CD4-positive, alpha-beta T cell (primary cell): ENCODE data around the gene PPP1R9B. TPM values are rescaled to one million over a fixed set of nuclear protein-coding genes. Genes with fewer than 3 reads are reported as not detected.

ENCODE experiments used
- ATAC-seq: fragments of 200-7000 bp; cut with Tn5 transposase; one replicate; pipeline ENCODE4 v1.10.0; 2022; ENCODE audit warnings: mild to moderate bottlenecking; ENCODE audit not compliant: poor library complexity
- CTCF ChIA-PET: fragments of 350-600 bp; sonication (Branson Sonifier 250); formaldehyde crosslinking; loops from one replicate; lab custom pipeline; 2021; ENCODE audit warnings: antibody characterized with exemption, inconsistent platforms; lab: Charles Lee
- POLR2A ChIA-PET: fragments of 350-600 bp; sonication (Branson Sonifier 250); formaldehyde crosslinking; loops from one replicate; lab custom pipeline; 2021; ENCODE audit warnings: antibody characterized with exemption, inconsistent platforms; lab: Charles Lee
- DNase-seq, 14 experiments: peaks; one replicate each; pipeline ENCODE4 v3.0.0-alpha.2; 2013 to 2020; ENCODE audit warnings: mixed read lengths in 2 of 14
- H3K27ac ChIP-seq, 2 donors: one replicate each; pipeline versions ENCODE4 v1.5.1 to v1.7.0; 2013; ENCODE audit warnings: low read length in 2 of 2, low read depth in 1 of 2, mild to moderate bottlenecking in 1 of 2
- H3K27me3 ChIP-seq, 2 experiments: 1 replicate in 1 of 2; 2 replicates in 1 of 2; pipeline versions ENCODE4 v1.6.1 to v1.7.0; 2013; ENCODE audit warnings: low read length in 2 of 2, control low read depth in 1 of 2, mild to moderate bottlenecking in 1 of 2, moderate library complexity in 1 of 2; ENCODE audit not compliant: insufficient read depth in 2 of 2, control insufficient read depth in 1 of 2
- H3K36me3 ChIP-seq: one replicate; pipeline ENCODE4 v1.6.1; 2013; ENCODE audit warnings: low read length, control low read depth; ENCODE audit not compliant: insufficient read depth
- H3K4me1 ChIP-seq: one replicate; pipeline ENCODE4 v1.6.1; 2013; ENCODE audit warnings: low read length, control low read depth; ENCODE audit not compliant: insufficient read depth
- H3K4me3 ChIP-seq: one replicate; pipeline ENCODE4 v1.5.1; 2013; ENCODE audit warnings: mild to moderate bottlenecking, low read length, moderate library complexity
- H3K9me3 ChIP-seq, 2 experiments: 1 replicate in 1 of 2; 2 replicates in 1 of 2; pipeline versions ENCODE4 v1.6.1 to v1.7.0; 2013; ENCODE audit warnings: low read length in 2 of 2, mild to moderate bottlenecking in 2 of 2, control low read depth in 1 of 2, moderate library complexity in 1 of 2; ENCODE audit not compliant: control insufficient read depth in 1 of 2, insufficient read depth in 1 of 2
- H3K27ac Mint-ChIP-seq: one replicate; pipeline ENCODE4 v1.8.0; 2020; ENCODE audit warnings: mixed read lengths
- H3K27me3 Mint-ChIP-seq: one replicate; pipeline ENCODE4 v1.8.0; 2021; ENCODE audit warnings: mixed read lengths
- H3K36me3 Mint-ChIP-seq: one replicate; pipeline ENCODE4 v1.8.0; 2021; ENCODE audit warnings: low read depth, mixed read lengths
- H3K4me1 Mint-ChIP-seq: one replicate; pipeline ENCODE4 v1.8.0; 2021; ENCODE audit warnings: low read depth, mixed read lengths
- H3K4me3 Mint-ChIP-seq: one replicate; pipeline ENCODE4 v1.8.0; 2020; ENCODE audit warnings: mild to moderate bottlenecking, mixed read lengths
- H3K9me3 Mint-ChIP-seq: one replicate; pipeline ENCODE4 v1.8.0; 2020; ENCODE audit warnings: mixed read lengths
- intact Hi-C, 2 experiments: fragments of 100-400 bp; cut with DNase I in 1 of 2; cut with micrococcal nuclease in 1 of 2; formaldehyde crosslinking; loops; one replicate each; pipeline versions ENCODE4 v1.15.1 to v1.9.0; 2023 to 2025; cut with DNase I, micrococcal nuclease
- total RNA-seq, 174 experiments: library from RNA in 2 of 174; stranded (reverse) in 2 of 174; gene quantifications; one replicate each; pipeline ENCODE4 v1.2.3 and lab custom pipeline; 2021 to 2026
- TF ChIP-seq, protein P1 (sequence below): fragments of 200-600 bp; IDR thresholded peaks from one replicate; pipeline ENCODE4 v1.8.0; 2022; ENCODE audit warnings: antibody characterized with exemption, mild to moderate bottlenecking

The PPP1R9B gene
- total RNA-seq, 2 experiments from 2014 or later = 53.4 to 55.7 TPM

DNA sequence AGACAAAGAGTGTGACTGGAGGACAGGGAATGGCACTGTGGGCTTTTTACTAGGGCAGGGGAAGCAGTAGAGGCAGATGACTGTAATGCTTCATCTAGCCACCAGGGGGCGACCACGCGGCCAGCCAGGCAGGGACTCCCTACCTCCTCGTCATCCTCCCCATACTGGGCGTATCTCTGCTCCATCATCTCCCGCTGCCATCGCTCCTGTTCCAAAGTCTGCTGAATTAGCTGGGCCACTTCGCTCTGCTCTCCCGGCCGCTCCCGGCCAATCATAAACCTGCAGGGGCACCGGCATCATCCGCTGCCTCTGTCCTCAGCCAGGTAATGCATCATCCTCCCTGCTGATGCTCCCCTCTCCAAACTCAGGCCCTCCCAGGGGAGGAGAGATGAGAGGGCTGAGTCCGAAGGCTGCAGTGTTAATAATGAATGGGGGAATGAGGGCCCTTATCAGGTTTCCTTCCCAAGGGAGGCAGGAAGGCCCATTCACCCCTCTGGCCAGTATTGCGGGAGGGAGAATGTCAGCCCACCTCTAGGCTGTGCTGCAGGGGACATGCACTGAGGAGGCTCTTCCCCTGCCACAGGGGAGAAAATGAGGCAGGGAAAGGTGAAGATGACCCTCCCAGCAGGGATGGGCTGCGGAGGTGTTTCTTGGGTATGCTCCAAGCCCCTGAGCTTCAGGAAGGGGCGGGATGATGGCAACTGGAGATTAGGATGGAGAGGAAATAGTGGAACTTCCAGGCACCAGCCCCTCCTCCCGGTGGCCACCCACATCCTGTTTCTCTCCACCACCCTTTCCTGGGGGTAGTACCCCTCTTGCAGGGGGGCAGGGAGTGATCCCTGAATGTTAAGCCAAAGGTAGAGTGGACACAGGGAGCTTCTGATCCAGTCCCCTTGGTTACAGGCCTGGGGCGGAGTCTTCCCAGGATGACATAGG lies 10.3 kb downstream of the PPP1R9B start:
- ATAC-seq (peak; percentile 91), DNase-seq (peak; percentile 71 to 89 (median 78))
- peak overlapping the region in 1 of 2 donors; percentile 49 for H3K27ac ChIP-seq
- peak overlapping the region; percentile 76 for H3K27ac Mint-ChIP-seq
- no peaks in the 10 kb centered on the region for H3K9me3 Mint-ChIP-seq
- POLR2A ChIA-PET = interaction anchor here (0.8 to 5.9 kb wide), 4 partner anchors 8 to 21 kb away, joined by 3 to 50 read pairs (median 10); partner anchors contain the start of gene PPP1R9B
- H3K27me3 ChIP-seq = no peaks in the 10 kb centered on the region
- H3K4me3 Mint-ChIP-seq = peak overlapping the region; percentile 57
- H3K36me3 ChIP-seq = peaks cover 91% of the 10 kb centered on the region
- peaks cover 0 to 3% of the 10 kb centered on the region in 2 experiments for H3K9me3 ChIP-seq
- peaks cover 67% of the 10 kb centered on the region for H3K4me1 Mint-ChIP-seq
- H3K36me3 Mint-ChIP-seq = peaks cover 97% of the 10 kb centered on the region
- H3K4me1 ChIP-seq = peaks cover 79% of the 10 kb centered on the region
- no peaks in the 10 kb centered on the region for H3K27me3 Mint-ChIP-seq
- intact Hi-C loops = loop anchor here (1.0 to 5.0 kb wide), 3 partner anchors 11 to 37 kb away; no protein-coding TSS in a partner anchor
- CTCF ChIA-PET = interaction anchor here (0.8 to 2.7 kb wide), 8 partner anchors 9 to 133 kb away, joined by 3 to 16 read pairs (median 3); partner anchors contain the start of genes PPP1R9B and SAMD14
- peak overlapping the region; percentile 17 for H3K4me3 ChIP-seq
- TF ChIP-seq, protein P1, sequence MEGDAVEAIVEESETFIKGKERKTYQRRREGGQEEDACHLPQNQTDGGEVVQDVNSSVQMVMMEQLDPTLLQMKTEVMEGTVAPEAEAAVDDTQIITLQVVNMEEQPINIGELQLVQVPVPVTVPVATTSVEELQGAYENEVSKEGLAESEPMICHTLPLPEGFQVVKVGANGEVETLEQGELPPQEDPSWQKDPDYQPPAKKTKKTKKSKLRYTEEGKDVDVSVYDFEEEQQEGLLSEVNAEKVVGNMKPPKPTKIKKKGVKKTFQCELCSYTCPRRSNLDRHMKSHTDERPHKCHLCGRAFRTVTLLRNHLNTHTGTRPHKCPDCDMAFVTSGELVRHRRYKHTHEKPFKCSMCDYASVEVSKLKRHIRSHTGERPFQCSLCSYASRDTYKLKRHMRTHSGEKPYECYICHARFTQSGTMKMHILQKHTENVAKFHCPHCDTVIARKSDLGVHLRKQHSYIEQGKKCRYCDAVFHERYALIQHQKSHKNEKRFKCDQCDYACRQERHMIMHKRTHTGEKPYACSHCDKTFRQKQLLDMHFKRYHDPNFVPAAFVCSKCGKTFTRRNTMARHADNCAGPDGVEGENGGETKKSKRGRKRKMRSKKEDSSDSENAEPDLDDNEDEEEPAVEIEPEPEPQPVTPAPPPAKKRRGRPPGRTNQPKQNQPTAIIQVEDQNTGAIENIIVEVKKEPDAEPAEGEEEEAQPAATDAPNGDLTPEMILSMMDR = peak; percentile 94

DNA sequence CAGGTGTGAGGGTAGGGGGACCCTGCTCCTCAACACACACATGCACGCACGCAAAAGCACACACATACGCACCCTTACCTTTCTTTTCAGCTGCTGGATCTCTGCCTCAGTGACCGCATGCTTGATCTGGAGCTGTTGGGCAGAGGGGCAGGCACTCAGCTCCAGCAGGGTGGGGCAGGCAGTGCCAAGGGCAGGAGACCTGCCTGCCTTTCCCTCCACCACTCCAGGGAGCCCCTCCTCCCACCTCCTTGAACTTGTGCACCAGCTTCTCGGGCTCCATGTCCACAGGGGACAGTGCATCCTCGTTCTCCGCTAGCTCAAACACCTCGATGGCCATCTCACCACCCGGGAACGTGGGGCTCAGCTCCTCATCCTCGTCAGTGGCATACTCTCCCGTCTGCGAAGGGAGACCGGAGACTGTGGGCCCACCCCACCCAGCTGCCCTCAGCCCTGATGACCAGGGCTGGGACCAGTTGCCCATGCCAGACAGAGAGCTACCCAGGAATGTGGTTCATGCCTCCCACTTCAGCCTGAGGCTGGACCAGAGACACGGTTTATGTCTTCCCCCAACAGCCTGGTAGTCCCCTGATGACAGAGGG lies 11.2 kb downstream of the PPP1R9B start:
- ChIA-PET POLR2A (interaction anchor here (1.2 to 5.9 kb wide), 4 partner anchors 9 to 24 kb away, joined by 3 to 50 read pairs (median 10); partner anchors contain the start of gene PPP1R9B), CTCF (interaction anchor here (0.7 to 2.7 kb wide), 5 partner anchors 11 to 134 kb away, joined by 3 to 16 read pairs (median 4); partner anchors contain the start of gene PPP1R9B)
- intact Hi-C loops = no loop called here
- no peaks in the 10 kb centered on the region for H3K27me3 ChIP-seq
- peaks cover 88% of the 10 kb centered on the region for H3K36me3 ChIP-seq
- Mint-ChIP-seq H3K4me1 (peaks cover 61% of the 10 kb centered on the region), H3K27me3 (no peaks in the 10 kb centered on the region), H3K27ac (peak overlapping the region; percentile 76), H3K36me3 (peaks cover 94% of the 10 kb centered on the region), H3K9me3 (no peaks in the 10 kb centered on the region), H3K4me3 (no peak overlapping the region)
- no peak overlapping the region for H3K4me3 ChIP-seq
- TF ChIP-seq, protein P1 = no peak
- peaks cover 0 to 3% of the 10 kb centered on the region in 2 experiments for H3K9me3 ChIP-seq
- H3K27ac ChIP-seq = no peak overlapping the region
- DNase-seq (no peak), ATAC-seq (no peak)
- H3K4me1 ChIP-seq = peaks cover 70% of the 10 kb centered on the region

DNA sequence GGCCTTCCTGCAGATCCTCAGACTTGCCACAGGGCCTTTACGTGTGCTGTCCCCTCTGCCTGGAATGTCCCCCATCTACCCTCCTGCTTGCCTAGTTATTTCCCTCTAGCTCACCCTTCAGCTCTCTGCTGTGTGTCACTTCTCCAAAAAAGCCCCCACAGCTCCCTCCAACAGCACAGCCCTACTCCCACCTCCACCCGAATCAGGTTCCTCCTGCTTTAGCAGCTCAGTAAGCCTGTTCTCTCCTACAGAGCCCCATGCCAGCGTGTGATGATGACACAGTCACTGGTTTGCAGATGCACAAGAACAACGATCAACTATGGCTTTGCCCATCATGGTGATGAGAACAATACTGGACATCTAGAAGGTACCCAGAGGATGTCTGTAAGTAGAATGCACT lies 13.4 kb downstream of the PPP1R9B start:
- DNase-seq = no peak
- no peak overlapping the region for H3K4me3 ChIP-seq
- peaks cover 43% of the 10 kb centered on the region for H3K4me1 Mint-ChIP-seq
- no peak overlapping the region for H3K4me3 Mint-ChIP-seq
- peaks cover 89% of the 10 kb centered on the region for H3K36me3 Mint-ChIP-seq
- H3K9me3 ChIP-seq = peaks cover 0 to 3% of the 10 kb centered on the region in 2 experiments
- no peaks in the 10 kb centered on the region for H3K9me3 Mint-ChIP-seq
- no peak overlapping the region for H3K27ac ChIP-seq
- CTCF ChIA-PET = interaction anchor here (0.9 to 1.3 kb wide), 2 partner anchors 20 to 43 kb away, joined by 3 read pairs; no protein-coding TSS in a partner anchor
- intact Hi-C loops = no loop called here
- no peak overlapping the region for H3K27ac Mint-ChIP-seq
- ATAC-seq = no peak
- peaks cover 74% of the 10 kb centered on the region for H3K36me3 ChIP-seq
- POLR2A ChIA-PET = interaction anchor here (0.9 kb wide), 1 partner anchor 15 kb away, joined by 3 read pairs; no protein-coding TSS in a partner anchor
- peaks cover 48% of the 10 kb centered on the region for H3K4me1 ChIP-seq
- no peaks in the 10 kb centered on the region for H3K27me3 ChIP-seq
- H3K27me3 Mint-ChIP-seq = no peaks in the 10 kb centered on the region
- TF ChIP-seq, protein P1 = no peak
